CD4-positive, alpha-beta memory T cell (primary cell): Measurements from ENCODE around the gene SMOC1. TPM values are rescaled to one million over a fixed set of nuclear protein-coding genes. Genes with fewer than 3 reads are reported as not detected.

Source experiments
- CTCF ChIA-PET: fragments of 350-600 bp; sonication (Branson Sonifier 250); formaldehyde crosslinking; loops from one replicate; lab custom pipeline; 2021; ENCODE audit warnings: inconsistent platforms; ENCODE audit not compliant: partially characterized antibody; lab: Charles Lee
- POLR2A ChIA-PET: fragments of 350-600 bp; sonication (Branson Sonifier 250); formaldehyde crosslinking; loops from one replicate; lab custom pipeline; 2021; ENCODE audit not compliant: partially characterized antibody; lab: Charles Lee
- DNase-seq, 5 donors: peaks; one replicate each; pipeline versions ENCODE4 v3.0.0 to v3.0.0-alpha.2; 2020 to 2022; ENCODE audit warnings: mixed read lengths in 1 of 5
- H3K27ac ChIP-seq: one replicate; pipeline ENCODE4 v1.7.0; 2013; ENCODE audit warnings: low read depth, low read length
- H3K27me3 ChIP-seq: 2 replicates; pipeline ENCODE4 v1.7.0; 2013; ENCODE audit warnings: mild to moderate bottlenecking, low read length, moderate library complexity; ENCODE audit not compliant: insufficient read depth
- H3K36me3 ChIP-seq: 2 replicates; pipeline ENCODE4 v1.7.0; 2013; ENCODE audit warnings: mild to moderate bottlenecking, low read length, moderate library complexity; ENCODE audit not compliant: insufficient read depth
- H3K4me1 ChIP-seq: 2 replicates; pipeline ENCODE4 v1.7.0; 2013; ENCODE audit warnings: mild to moderate bottlenecking, low read length, moderate library complexity; ENCODE audit not compliant: insufficient read depth
- H3K4me3 ChIP-seq, 2 donors: one replicate each; pipeline ENCODE4 v1.7.0; 2013; ENCODE audit warnings: low read length in 2 of 2, mild to moderate bottlenecking in 1 of 2
- H3K9me3 ChIP-seq, 2 donors: one replicate each; pipeline ENCODE4 v1.7.0; 2013; ENCODE audit warnings: low read length in 2 of 2, control low read depth in 1 of 2; ENCODE audit not compliant: control insufficient read depth in 1 of 2
- H3K27ac Mint-ChIP-seq, 7 donors: one replicate each; pipeline ENCODE4 v1.8.0; 2020 to 2021; ENCODE audit warnings: mixed read lengths in 7 of 7, mild to moderate bottlenecking in 6 of 7, inconsistent platforms in 3 of 7, moderate library complexity in 3 of 7
- H3K27me3 Mint-ChIP-seq, 2 donors: one replicate each; pipeline ENCODE4 v1.8.0; 2020 to 2021; ENCODE audit warnings: mixed read lengths in 2 of 2
- H3K36me3 Mint-ChIP-seq, 2 donors: one replicate each; pipeline ENCODE4 v1.8.0; 2020 to 2021; ENCODE audit warnings: mixed read lengths in 2 of 2, inconsistent platforms in 1 of 2, mild to moderate bottlenecking in 1 of 2
- H3K4me1 Mint-ChIP-seq, 4 donors: one replicate each; pipeline ENCODE4 v1.8.0; 2020 to 2021; ENCODE audit warnings: mixed read lengths in 4 of 4, mild to moderate bottlenecking in 1 of 4
- H3K4me3 Mint-ChIP-seq, 8 donors: one replicate each; pipeline ENCODE4 v1.8.0; 2020 to 2021; ENCODE audit warnings: mixed read lengths in 8 of 8, mild to moderate bottlenecking in 7 of 8, moderate library complexity in 6 of 8, inconsistent platforms in 3 of 8
- H3K9me3 Mint-ChIP-seq, 8 donors: one replicate each; pipeline ENCODE4 v1.8.0; 2020 to 2021; ENCODE audit warnings: mixed read lengths in 8 of 8, mild to moderate bottlenecking in 5 of 8, inconsistent platforms in 3 of 8, moderate library complexity in 1 of 8
- intact Hi-C: fragments of 100-400 bp; cut with micrococcal nuclease; formaldehyde crosslinking; loops from one replicate; pipeline ENCODE4 v1.15.1; 2023
- polyA plus RNA-seq, 2 donors: library from polyadenylated mRNA; unstranded; fragments of 300-500 nt; fragmentation: Illumina TruSeq; gene quantifications; one replicate each; pipeline ENCODE4 v1.2.3, GENCODE V29; 2021
- total RNA-seq, 2 experiments: library from RNA; stranded (reverse); gene quantifications; one replicate each; pipeline ENCODE4 v1.2.3, GENCODE V29; 2021

SMOC1 gene
- total and polyA plus RNA-seq, 4 experiments from 2014 or later = not detected

DNA sequence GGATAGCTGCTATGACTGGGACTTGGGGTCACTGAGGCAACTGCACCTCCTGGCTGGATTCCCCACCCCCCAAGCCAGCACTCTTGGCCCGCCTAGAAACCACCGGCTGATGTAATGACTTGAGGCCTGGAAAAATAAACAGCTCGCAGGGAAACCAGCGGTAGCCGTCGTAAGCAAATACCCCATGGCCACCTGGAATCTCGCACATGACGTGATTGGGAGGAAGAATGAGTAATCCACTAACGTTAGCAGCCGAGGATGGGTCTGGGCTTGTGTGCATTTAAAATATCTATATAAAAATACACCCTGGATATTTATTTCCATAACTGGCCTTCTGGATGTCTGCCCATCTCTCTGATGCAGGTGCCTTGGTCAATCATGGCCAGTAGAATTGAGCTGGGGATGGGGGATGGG, 120.1 kb downstream of the SMOC1 start:
- Histone ChIP-seq H3K27ac (no peak overlapping the region), H3K9me3 (no peaks in the 10 kb centered on the region), H3K36me3 (no peaks in the 10 kb centered on the region), H3K4me1 (no peaks in the 10 kb centered on the region), H3K4me3 (no peak overlapping the region), H3K27me3 (no peaks in the 10 kb centered on the region)
- no peaks in the 10 kb centered on the region for H3K36me3 Mint-ChIP-seq
- H3K27ac Mint-ChIP-seq = no peak overlapping the region
- CTCF ChIA-PET = no interaction called here
- peaks cover 4 to 5% of the 10 kb centered on the region in 2 donors for H3K27me3 Mint-ChIP-seq
- H3K9me3 Mint-ChIP-seq = no peaks in the 10 kb centered on the region
- intact Hi-C loops = no loop called here
- POLR2A ChIA-PET = no interaction called here
- H3K4me1 Mint-ChIP-seq = no peaks in the 10 kb centered on the region
- no peak overlapping the region for H3K4me3 Mint-ChIP-seq
- no peak for DNase-seq

GRCh38 chr14:70000601-70001000, 121.4 kb downstream of the SMOC1 start:
- no peaks in the 10 kb centered on the region for H3K27me3 ChIP-seq
- H3K4me3 Mint-ChIP-seq = no peak overlapping the region
- no peak overlapping the region for H3K4me3 ChIP-seq
- no peak for DNase-seq
- H3K27ac Mint-ChIP-seq = peak overlapping the region in 1 of 7 donors; percentile 7
- no peaks in the 10 kb centered on the region for H3K36me3 ChIP-seq
- H3K36me3 Mint-ChIP-seq = no peaks in the 10 kb centered on the region
- CTCF ChIA-PET = no interaction called here
- H3K4me1 Mint-ChIP-seq = no peaks in the 10 kb centered on the region
- intact Hi-C loops = no loop called here
- POLR2A ChIA-PET = no interaction called here
- H3K4me1 ChIP-seq = no peaks in the 10 kb centered on the region
- H3K27ac ChIP-seq = no peak overlapping the region
- H3K9me3 ChIP-seq = no peaks in the 10 kb centered on the region
- peaks cover 2 to 3% of the 10 kb centered on the region in 2 donors for H3K27me3 Mint-ChIP-seq
- H3K9me3 Mint-ChIP-seq = no peaks in the 10 kb centered on the region

- POLR2A ChIA-PET = no interaction called here
- no peaks in the 10 kb centered on the region for H3K36me3 Mint-ChIP-seq
- Histone ChIP-seq H3K36me3 (no peaks in the 10 kb centered on the region), H3K4me1 (no peaks in the 10 kb centered on the region), H3K9me3 (no peaks in the 10 kb centered on the region), H3K27me3 (no peaks in the 10 kb centered on the region), H3K4me3 (no peak overlapping the region), H3K27ac (no peak overlapping the region)
- no peak overlapping the region for H3K27ac Mint-ChIP-seq
- intact Hi-C loops = no loop called here
- CTCF ChIA-PET = no interaction called here
- no peak overlapping the region for H3K4me3 Mint-ChIP-seq
- DNase-seq = no peak
- H3K27me3 Mint-ChIP-seq = peaks cover 2 to 6% of the 10 kb centered on the region in 2 donors
- no peaks in the 10 kb centered on the region for H3K9me3 Mint-ChIP-seq
- H3K4me1 Mint-ChIP-seq = no peaks in the 10 kb centered on the region
Measured at GRCh38 chr14:70002589-70003346, 123.6 kb downstream of the SMOC1 start.

DNA sequence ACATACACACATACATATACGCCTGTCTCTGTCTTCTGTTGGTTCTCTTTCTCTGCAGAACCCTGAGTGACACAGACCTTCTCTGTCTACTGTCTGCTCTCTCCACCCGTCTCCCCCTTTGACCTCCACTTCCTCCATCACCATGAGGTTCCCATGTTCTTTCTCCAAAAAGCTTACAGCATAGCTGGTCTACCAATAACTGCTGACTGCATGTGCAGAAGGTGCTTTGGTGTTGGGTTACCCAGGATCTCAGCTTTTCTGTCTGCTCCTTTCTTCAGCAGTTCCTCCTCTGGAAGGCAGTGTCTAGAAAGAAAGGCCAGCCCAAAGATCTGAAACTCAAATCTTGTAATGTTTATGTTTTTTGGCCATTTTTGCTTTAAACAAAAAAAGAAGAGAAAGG, 125.6 kb downstream of the SMOC1 start:
- no peaks in the 10 kb centered on the region for H3K9me3 Mint-ChIP-seq
- no peaks in the 10 kb centered on the region for H3K9me3 ChIP-seq
- H3K27me3 ChIP-seq = no peaks in the 10 kb centered on the region
- H3K4me1 Mint-ChIP-seq = no peaks in the 10 kb centered on the region
- no peak overlapping the region for H3K27ac Mint-ChIP-seq
- no peaks in the 10 kb centered on the region for H3K4me1 ChIP-seq
- peaks cover 0 to 3% of the 10 kb centered on the region in 2 donors for H3K27me3 Mint-ChIP-seq
- DNase-seq = no peak
- no peak overlapping the region for H3K27ac ChIP-seq
- H3K4me3 ChIP-seq = no peak overlapping the region
- H3K36me3 Mint-ChIP-seq = no peaks in the 10 kb centered on the region
- ChIA-PET CTCF (no interaction called here), POLR2A (no interaction called here)
- intact Hi-C loops = no loop called here
- H3K36me3 ChIP-seq = no peaks in the 10 kb centered on the region
- no peak overlapping the region for H3K4me3 Mint-ChIP-seq

- Mint-ChIP-seq H3K27ac (no peak overlapping the region), H3K36me3 (no peaks in the 10 kb centered on the region), H3K4me3 (no peak overlapping the region), H3K4me1 (no peaks in the 10 kb centered on the region), H3K9me3 (no peaks in the 10 kb centered on the region), H3K27me3 (peaks cover 0 to 3% of the 10 kb centered on the region in 2 donors)
- ChIA-PET POLR2A (no interaction called here), CTCF (no interaction called here)
- intact Hi-C loops = no loop called here
- no peak for DNase-seq
- H3K4me1 ChIP-seq = no peaks in the 10 kb centered on the region
- no peak overlapping the region for H3K27ac ChIP-seq
- H3K4me3 ChIP-seq = no peak overlapping the region
- H3K36me3 ChIP-seq = no peaks in the 10 kb centered on the region
- no peaks in the 10 kb centered on the region for H3K9me3 ChIP-seq
- no peaks in the 10 kb centered on the region for H3K27me3 ChIP-seq
Measured at GRCh38 chr14:70005281-70005805, 126.1 kb downstream of the SMOC1 start.

GRCh38 chr14:70006699-70007098, 127.5 kb downstream of the SMOC1 start:
- CTCF ChIA-PET = no interaction called here
- Mint-ChIP-seq H3K4me1 (no peaks in the 10 kb centered on the region), H3K36me3 (no peaks in the 10 kb centered on the region), H3K27me3 (peaks cover 0 to 3% of the 10 kb centered on the region in 2 donors), H3K9me3 (no peaks in the 10 kb centered on the region), H3K4me3 (no peak overlapping the region), H3K27ac (no peak overlapping the region)
- H3K27ac ChIP-seq = no peak overlapping the region
- no peaks in the 10 kb centered on the region for H3K4me1 ChIP-seq
- no peaks in the 10 kb centered on the region for H3K36me3 ChIP-seq
- no peak for DNase-seq
- H3K4me3 ChIP-seq = no peak overlapping the region
- POLR2A ChIA-PET = no interaction called here
- H3K27me3 ChIP-seq = no peaks in the 10 kb centered on the region
- intact Hi-C loops = no loop called here
- H3K9me3 ChIP-seq = no peaks in the 10 kb centered on the region

- DNase-seq = no peak
- ChIA-PET CTCF (no interaction called here), POLR2A (no interaction called here)
- Histone ChIP-seq H3K27me3 (no peaks in the 10 kb centered on the region), H3K4me1 (no peaks in the 10 kb centered on the region), H3K36me3 (no peaks in the 10 kb centered on the region), H3K4me3 (no peak overlapping the region), H3K27ac (no peak overlapping the region), H3K9me3 (no peaks in the 10 kb centered on the region)
- no peaks in the 10 kb centered on the region for H3K9me3 Mint-ChIP-seq
- peaks cover 4 to 11% of the 10 kb centered on the region in 2 donors for H3K27me3 Mint-ChIP-seq
- H3K4me1 Mint-ChIP-seq = no peaks in the 10 kb centered on the region
- H3K4me3 Mint-ChIP-seq = no peak overlapping the region
- intact Hi-C loops = no loop called here
- no peak overlapping the region for H3K27ac Mint-ChIP-seq
- H3K36me3 Mint-ChIP-seq = no peaks in the 10 kb centered on the region
Measured at GRCh38 chr14:70008284-70009262, 129.4 kb downstream of the SMOC1 start.
